Erythroblast (primary cell): ENCODE results near the gene VAV1.

ENCODE experiments used
- GATA1 ChIP-seq: IDR thresholded peaks from 2 replicates; pipeline ENCODE4 v1.6.1; 2011; ENCODE audit warnings: low read depth, mild to moderate bottlenecking, control low read depth, low read length, moderate library complexity
- POLR2A ChIP-seq: IDR thresholded peaks from 2 replicates; pipeline ENCODE4 v1.6.1; 2011; ENCODE audit warnings: mild to moderate bottlenecking, low read length

DNA sequence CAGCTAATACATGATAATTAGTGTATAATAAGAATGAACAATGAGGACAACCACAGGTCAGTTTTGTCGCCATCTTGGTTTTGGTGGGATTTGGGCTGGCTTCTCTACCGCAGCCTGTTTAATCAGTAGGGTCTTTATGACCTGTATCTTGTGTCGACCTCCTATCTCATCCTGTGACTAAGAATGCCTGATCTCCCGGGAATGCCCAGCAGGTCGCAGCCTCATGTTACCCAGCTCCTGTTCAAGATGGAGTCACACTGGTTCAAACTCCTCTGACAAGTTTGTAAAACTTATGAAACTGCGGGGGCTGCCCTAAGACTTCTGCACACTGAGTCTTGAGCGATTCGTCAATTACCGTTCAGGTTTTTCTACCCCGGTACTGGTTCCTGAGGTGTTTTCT, 93.3 kb downstream of the VAV1 start:
- no peak for TF ChIP-seq POLR2A
- no peak for TF ChIP-seq GATA1
